GM12878 (cell line): ENCODE data around the gene SGF29.

Experiments used
- ZNF274 ChIP-seq: IDR thresholded peaks from one replicate; pipeline ENCODE4 v1.8.0; 2011; ENCODE audit not compliant: insufficient read length, insufficient read depth
- TF ChIP-seq, protein P1 (sequence below), 3 experiments: IDR thresholded peaks in 2 of 3; conservative IDR thresholded peaks in 1 of 3; 2 replicates each; pipeline ENCODE4 v1.5.1; 2011; ENCODE audit warnings: low read depth in 3 of 3, low read length in 3 of 3, mild to moderate bottlenecking in 3 of 3, control low read depth in 2 of 3, moderate library complexity in 2 of 3, inconsistent platforms in 1 of 3, mixed read lengths in 1 of 3; ENCODE audit not compliant: control insufficient read depth in 2 of 3, insufficient read depth in 1 of 3; ENCODE audit errors: extremely low read depth in 1 of 3
- TF ChIP-seq, protein P2 (sequence below): IDR thresholded peaks from 2 replicates; pipeline ENCODE4 v1.6.1; 2011; ENCODE audit warnings: low read depth, low read length, improper control_type of control experiment, borderline replicate concordance

DNA sequence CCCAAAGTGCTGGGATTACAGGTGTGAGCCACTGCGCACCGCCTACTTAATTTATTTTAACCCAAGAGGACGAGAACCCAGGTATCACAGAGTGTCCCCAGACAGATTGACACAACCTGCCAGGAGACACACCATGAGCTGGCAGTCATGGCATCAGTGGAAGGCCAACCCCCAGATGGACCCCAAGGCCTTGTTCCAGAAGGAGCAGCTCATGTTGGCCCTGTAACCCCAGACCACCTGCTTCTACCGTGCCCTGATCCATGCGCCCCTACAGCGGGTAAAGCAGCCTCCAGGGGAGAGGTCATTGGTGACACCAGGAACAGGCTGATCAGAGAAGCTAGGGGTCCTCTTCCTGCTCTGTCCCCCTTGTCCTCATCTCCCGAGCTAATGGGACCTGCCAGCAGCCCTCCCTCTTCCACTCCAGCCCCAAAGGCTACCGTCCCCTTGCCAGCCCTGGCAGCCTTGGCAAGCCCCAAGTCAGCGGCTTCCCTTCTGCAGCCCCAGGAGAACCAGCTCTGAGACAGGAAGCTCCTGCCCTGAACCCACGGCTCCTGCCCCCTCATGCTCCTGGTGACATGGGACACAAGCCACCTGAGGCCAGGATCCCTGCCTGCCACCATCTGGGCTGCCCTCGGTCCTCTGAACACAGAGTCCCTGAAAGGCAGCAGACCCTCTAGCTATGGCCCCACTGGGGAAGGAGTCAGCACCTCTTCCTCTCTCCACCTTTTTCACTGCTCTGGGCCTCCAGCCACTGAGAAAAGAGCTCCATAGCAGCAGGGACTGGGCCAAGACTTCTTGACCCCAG, 49.9 kb downstream of the SGF29 start:
- TF ChIP-seq, protein P1, sequence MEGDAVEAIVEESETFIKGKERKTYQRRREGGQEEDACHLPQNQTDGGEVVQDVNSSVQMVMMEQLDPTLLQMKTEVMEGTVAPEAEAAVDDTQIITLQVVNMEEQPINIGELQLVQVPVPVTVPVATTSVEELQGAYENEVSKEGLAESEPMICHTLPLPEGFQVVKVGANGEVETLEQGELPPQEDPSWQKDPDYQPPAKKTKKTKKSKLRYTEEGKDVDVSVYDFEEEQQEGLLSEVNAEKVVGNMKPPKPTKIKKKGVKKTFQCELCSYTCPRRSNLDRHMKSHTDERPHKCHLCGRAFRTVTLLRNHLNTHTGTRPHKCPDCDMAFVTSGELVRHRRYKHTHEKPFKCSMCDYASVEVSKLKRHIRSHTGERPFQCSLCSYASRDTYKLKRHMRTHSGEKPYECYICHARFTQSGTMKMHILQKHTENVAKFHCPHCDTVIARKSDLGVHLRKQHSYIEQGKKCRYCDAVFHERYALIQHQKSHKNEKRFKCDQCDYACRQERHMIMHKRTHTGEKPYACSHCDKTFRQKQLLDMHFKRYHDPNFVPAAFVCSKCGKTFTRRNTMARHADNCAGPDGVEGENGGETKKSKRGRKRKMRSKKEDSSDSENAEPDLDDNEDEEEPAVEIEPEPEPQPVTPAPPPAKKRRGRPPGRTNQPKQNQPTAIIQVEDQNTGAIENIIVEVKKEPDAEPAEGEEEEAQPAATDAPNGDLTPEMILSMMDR (IDR thresholded peaks at IDR 0.05 in 2 of 3, conservative IDR thresholded peaks at IDR 0.05 in 1 of 3; ENCODE audit: control insufficient read depth in 2 of 3, extremely low read depth in 1 of 3, insufficient read depth in 1 of 3, low read depth in 3 of 3, low read length in 3 of 3): no peak
- TF ChIP-seq, protein P2, sequence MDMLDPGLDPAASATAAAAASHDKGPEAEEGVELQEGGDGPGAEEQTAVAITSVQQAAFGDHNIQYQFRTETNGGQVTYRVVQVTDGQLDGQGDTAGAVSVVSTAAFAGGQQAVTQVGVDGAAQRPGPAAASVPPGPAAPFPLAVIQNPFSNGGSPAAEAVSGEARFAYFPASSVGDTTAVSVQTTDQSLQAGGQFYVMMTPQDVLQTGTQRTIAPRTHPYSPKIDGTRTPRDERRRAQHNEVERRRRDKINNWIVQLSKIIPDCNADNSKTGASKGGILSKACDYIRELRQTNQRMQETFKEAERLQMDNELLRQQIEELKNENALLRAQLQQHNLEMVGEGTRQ: no peak
- TF ChIP-seq ZNF274: no peak
